Left lung (tissue), 10 donors: ENCODE measurements around the gene GPR176. TPM values are rescaled to one million over a fixed set of nuclear protein-coding genes. Genes with fewer than 3 reads are reported as not detected.

Source experiments
- ATAC-seq: fragments of 200-7000 bp; cut with Tn5 transposase; one replicate; pipeline ENCODE4 v1.9.1; 2020; ENCODE audit warnings: moderate library complexity
- DNase-seq, 4 donors: peaks; one replicate each; pipeline ENCODE4 v3.0.0-alpha.2; 2013 to 2020
- H3K27ac ChIP-seq, 2 donors: fragments of 200-600 bp; sonication (generic) in 1 of 2; one replicate each; pipeline versions ENCODE4 v1.5.0 to v1.8.0; 2020 to 2021
- H3K27me3 ChIP-seq, 2 donors: fragments of 200-600 bp; sonication (generic) in 1 of 2; one replicate each; pipeline versions ENCODE4 v1.5.0 to v1.8.0; 2020 to 2021
- H3K36me3 ChIP-seq, 2 donors: fragments of 200-600 bp; sonication (generic) in 1 of 2; one replicate each; pipeline versions ENCODE4 v1.5.0 to v1.8.0; 2020 to 2021
- H3K4me1 ChIP-seq, 2 donors: fragments of 200-600 bp; one replicate each; pipeline ENCODE4 v1.8.0; 2021
- H3K4me3 ChIP-seq, 2 donors: fragments of 200-600 bp; sonication (generic) in 1 of 2; one replicate each; pipeline versions ENCODE4 v1.5.0 to v1.8.0; 2020 to 2021; ENCODE audit warnings: mild to moderate bottlenecking in 1 of 2
- H3K9me3 ChIP-seq, 2 donors: fragments of 200-600 bp; sonication (generic) in 1 of 2; one replicate each; pipeline versions ENCODE4 v1.5.0 to v1.8.0; 2020 to 2021
- CTCF ChIP-seq, 2 donors: fragments of 200-600 bp; sonication (generic) in 1 of 2; IDR thresholded peaks; one replicate each; pipeline versions ENCODE4 v1.5.0 to v1.8.0; 2021; ENCODE audit warnings: antibody characterized with exemption in 2 of 2
- intact Hi-C, 2 donors: fragments of 100-400 bp; cut with DNase I; formaldehyde crosslinking; loops; one replicate each; pipeline versions ENCODE4 v1.11.2 to v1.14.2; 2022
- polyA plus RNA-seq, 6 donors: library from polyadenylated mRNA; unstranded; fragments of 120-200 nt; gene quantifications; one replicate each; pipeline ENCODE4 v1.2.1, GENCODE V29; 2013; ENCODE audit not compliant: insufficient read length in 6 of 6
- total RNA-seq, 2 donors: library from RNA; stranded (reverse); fragmentation: NEBNext Ultra II Directional; extraction: Animal tissue kit (Norgen Biotek cat#: 25700); gene quantifications; one replicate each; pipeline ENCODE4 v1.2.1, GENCODE V29; 2021
- donor health status: DM: no; HTN: yes; CAD: no.
- donor health status: DM: no; HTN: no; CAD: no.

GPR176 gene
- total and polyA plus RNA-seq, 8 donors = 2.6 to 6.6 (median 4.0) TPM

DNA sequence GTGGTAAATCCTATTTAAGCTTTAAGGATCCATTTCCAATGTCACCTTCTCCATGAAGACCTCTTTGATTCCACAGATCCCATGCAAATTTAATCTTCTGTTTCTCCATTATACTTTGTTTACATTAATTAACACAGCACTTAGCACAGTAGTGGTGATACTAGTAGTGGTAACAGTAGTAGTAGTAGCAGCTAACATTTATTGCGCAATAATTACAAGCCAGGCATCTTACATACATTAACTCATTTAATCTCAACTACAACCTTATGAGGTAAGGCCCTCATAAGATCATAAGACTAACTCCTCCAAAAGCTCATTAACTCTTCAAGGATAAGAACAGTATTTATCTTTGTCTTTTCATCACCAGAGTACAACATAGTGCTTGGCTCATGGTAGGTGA is 82.6 kb downstream of the GPR176 start:
- intact Hi-C loops = no loop called here
- H3K4me1 ChIP-seq = no peaks in the 10 kb centered on the region
- H3K9me3 ChIP-seq = peaks cover 0 to 2% of the 10 kb centered on the region in 2 donors
- H3K27ac ChIP-seq = no peak overlapping the region
- DNase-seq (no peak), ATAC-seq (no peak)
- no peaks in the 10 kb centered on the region for H3K27me3 ChIP-seq
- H3K4me3 ChIP-seq = no peak overlapping the region
- no peaks in the 10 kb centered on the region for H3K36me3 ChIP-seq
- TF ChIP-seq CTCF (IDR thresholded peaks at IDR 0.05) = no peak

DNA sequence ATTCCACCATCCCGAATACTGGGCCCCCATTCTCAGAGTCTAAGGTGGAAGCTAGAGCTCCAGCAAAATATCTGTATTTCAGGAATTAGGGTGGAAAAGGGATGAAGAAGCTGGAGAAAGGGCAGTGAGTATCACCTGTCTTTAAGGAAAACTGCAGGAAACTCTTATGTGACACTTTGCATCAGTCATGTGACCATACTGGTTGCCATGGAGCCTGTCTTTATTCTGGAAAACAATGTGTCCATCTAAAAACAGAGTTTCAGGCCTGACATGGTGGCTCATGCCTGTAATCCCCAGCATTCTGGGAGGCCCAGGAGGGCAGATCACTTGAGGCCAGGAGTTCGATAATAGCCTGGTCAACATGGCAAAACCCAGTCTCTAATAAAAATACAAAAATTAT is 84.5 kb downstream of the GPR176 start:
- intact Hi-C loops = no loop called here
- DNase-seq (no peak), ATAC-seq (no peak)
- Histone ChIP-seq H3K27ac (no peak overlapping the region), H3K9me3 (peaks cover 0 to 2% of the 10 kb centered on the region in 2 donors), H3K36me3 (no peaks in the 10 kb centered on the region), H3K4me1 (no peaks in the 10 kb centered on the region), H3K4me3 (no peak overlapping the region), H3K27me3 (no peaks in the 10 kb centered on the region)
- no peak for TF ChIP-seq CTCF (IDR thresholded peaks at IDR 0.05)

DNA sequence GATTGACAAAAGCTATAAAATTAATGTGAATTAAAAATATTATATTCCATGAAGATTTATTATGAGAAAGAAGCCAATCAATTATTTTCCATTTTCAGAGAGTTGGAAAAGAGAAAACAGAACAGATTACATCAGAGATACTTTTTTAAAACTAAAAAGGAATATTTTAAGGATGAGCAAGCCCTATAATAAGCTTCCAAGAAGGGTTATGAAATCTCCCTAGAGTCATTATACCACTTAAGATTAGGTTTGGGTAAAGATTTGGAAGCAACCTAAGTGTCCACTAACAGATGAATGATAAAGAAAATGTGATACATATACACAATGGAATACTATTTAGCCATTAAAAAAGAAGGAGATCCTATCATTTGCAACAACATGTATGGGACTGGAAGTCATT is 85.8 kb downstream of the GPR176 start:
- no peak for ATAC-seq
- DNase-seq = no peak

DNA sequence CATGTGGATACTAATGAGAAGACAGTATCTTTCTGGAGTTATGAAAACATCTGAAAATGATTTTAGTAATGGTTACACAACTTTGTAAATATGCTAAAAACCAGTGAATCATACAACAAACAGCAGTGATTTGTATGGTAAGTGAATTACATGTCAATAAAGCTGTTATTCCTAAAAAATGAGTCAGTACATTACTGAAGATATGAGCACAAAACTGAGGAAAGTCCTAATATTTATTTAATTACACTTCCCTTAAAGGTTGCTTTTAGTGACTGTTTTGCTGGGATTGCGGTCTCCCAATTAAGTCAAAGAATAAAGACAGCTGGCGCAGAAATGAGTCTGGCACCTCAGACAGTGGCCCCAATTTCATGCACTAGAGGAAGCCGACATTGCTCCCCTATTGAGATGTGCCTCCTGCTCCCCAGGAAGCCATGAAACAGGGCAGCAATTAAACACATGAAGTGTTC is 86.5 kb downstream of the GPR176 start:
- H3K4me3 ChIP-seq = no peak overlapping the region
- intact Hi-C loops = no loop called here
- H3K4me1 ChIP-seq = no peaks in the 10 kb centered on the region
- DNase-seq = no peak
- H3K36me3 ChIP-seq = no peaks in the 10 kb centered on the region
- no peak for ATAC-seq
- no peaks in the 10 kb centered on the region for H3K27me3 ChIP-seq
- no peak for TF ChIP-seq CTCF (IDR thresholded peaks at IDR 0.05)
- H3K9me3 ChIP-seq = no peaks in the 10 kb centered on the region
- H3K27ac ChIP-seq = no peak overlapping the region

More for the DNA sequence above, 85.8 kb downstream of the GPR176 start:
- Histone ChIP-seq H3K27me3 (no peaks in the 10 kb centered on the region), H3K27ac (no peak overlapping the region), H3K4me3 (no peak overlapping the region), H3K4me1 (no peaks in the 10 kb centered on the region), H3K9me3 (peaks cover 0 to 2% of the 10 kb centered on the region in 2 donors), H3K36me3 (no peaks in the 10 kb centered on the region)
- TF ChIP-seq CTCF (IDR thresholded peaks at IDR 0.05) = no peak
- intact Hi-C loops = no loop called here

DNA sequence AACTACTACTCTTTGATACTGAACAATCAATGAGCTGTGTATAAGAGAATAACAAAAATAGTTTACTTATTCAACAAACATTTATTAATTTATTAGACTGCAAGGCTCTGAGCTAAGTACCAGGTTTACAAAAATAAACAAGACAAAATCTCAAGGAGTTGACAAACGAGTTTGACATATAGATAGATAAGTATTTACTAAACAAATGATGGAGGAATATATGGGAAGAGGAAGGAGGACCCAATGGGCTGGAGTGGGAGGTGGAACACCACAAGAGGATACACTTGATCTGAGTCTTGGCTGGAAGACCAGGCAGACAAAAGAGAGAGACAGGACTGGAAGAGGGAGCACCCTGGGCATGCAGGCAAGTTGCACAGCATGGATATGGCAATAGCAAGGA is 89.9 kb downstream of the GPR176 start:
- no peak overlapping the region for H3K4me3 ChIP-seq
- no peaks in the 10 kb centered on the region for H3K36me3 ChIP-seq
- no peak overlapping the region for H3K27ac ChIP-seq
- TF ChIP-seq CTCF (IDR thresholded peaks at IDR 0.05) = no peak
- no peaks in the 10 kb centered on the region for H3K27me3 ChIP-seq
- no peak for DNase-seq
- intact Hi-C loops = no loop called here
- no peak for ATAC-seq
- no peaks in the 10 kb centered on the region for H3K4me1 ChIP-seq
- no peaks in the 10 kb centered on the region for H3K9me3 ChIP-seq
